Endodermal cell (in vitro differentiated cells): ENCODE measurements around the gene ZCCHC24. TPM values are rescaled to one million over a fixed set of nuclear protein-coding genes. Genes with fewer than 3 reads are reported as not detected.

Source experiments
- DNase-seq: peaks from one replicate; pipeline ENCODE4 v3.0.0-alpha.2; 2017
- H3K27ac ChIP-seq: 2 replicates; pipeline ENCODE4 v1.5.1; 2013; ENCODE audit warnings: mild to moderate bottlenecking, low read depth, low read length, moderate library complexity
- H3K27me3 ChIP-seq: 2 replicates; pipeline ENCODE4 v1.6.1; 2013; ENCODE audit warnings: mild to moderate bottlenecking, low read length, moderate library complexity; ENCODE audit not compliant: insufficient read depth, control insufficient read depth, poor library complexity, severe bottlenecking
- H3K36me3 ChIP-seq: 2 replicates; pipeline ENCODE4 v1.7.0; 2013; ENCODE audit warnings: mild to moderate bottlenecking, low read length, moderate library complexity; ENCODE audit not compliant: control insufficient read depth, insufficient read depth
- H3K4me1 ChIP-seq: one replicate; pipeline ENCODE4 v1.7.0; 2013; ENCODE audit warnings: low read length; ENCODE audit not compliant: control insufficient read depth, insufficient read depth
- H3K4me3 ChIP-seq: 2 replicates; pipeline ENCODE4 v1.5.1; 2013; ENCODE audit warnings: mild to moderate bottlenecking, low read length, moderate library complexity
- H3K9ac ChIP-seq: 2 replicates; pipeline ENCODE4 v1.6.1; 2013; ENCODE audit warnings: mild to moderate bottlenecking, low read length, moderate library complexity; ENCODE audit not compliant: poor library complexity, severe bottlenecking; ENCODE audit errors: extremely low read depth
- H3K9me3 ChIP-seq: 2 replicates; pipeline ENCODE4 v1.6.1; 2013; ENCODE audit warnings: mild to moderate bottlenecking, low read length, moderate library complexity; ENCODE audit not compliant: control insufficient read depth
- H3K27ac Mint-ChIP-seq: 2 replicates; pipeline ENCODE4 v1.8.0; 2020; ENCODE audit warnings: mixed read lengths
- H3K27me3 Mint-ChIP-seq: 2 replicates; pipeline ENCODE4 v1.8.0; 2021; ENCODE audit warnings: mild to moderate bottlenecking, mixed read lengths; ENCODE audit not compliant: insufficient read depth
- H3K36me3 Mint-ChIP-seq: 2 replicates; pipeline ENCODE4 v1.8.0; 2020; ENCODE audit warnings: low read depth, mixed read lengths
- H3K4me1 Mint-ChIP-seq: 2 replicates; pipeline ENCODE4 v1.8.0; 2020; ENCODE audit warnings: mixed read lengths
- H3K4me3 Mint-ChIP-seq: 2 replicates; pipeline ENCODE4 v1.8.0; 2020; ENCODE audit warnings: mild to moderate bottlenecking, moderate library complexity, mixed read lengths
- H3K9me3 Mint-ChIP-seq: 2 replicates; pipeline ENCODE4 v1.8.0; 2020; ENCODE audit warnings: mild to moderate bottlenecking, mixed read lengths
- CTCF ChIP-seq: fragments of 200-600 bp; sonication (generic); conservative IDR thresholded peaks from 2 replicates; pipeline ENCODE4 v1.5.0; 2021; ENCODE audit warnings: antibody characterized with exemption, mild to moderate bottlenecking
- WGBS, 2 experiments: methylation state at CpG; one replicate each; pipeline versions ENCODE4 v1.1.5 to v1.1.7; 2013; ENCODE audit warnings: missing lambda C conversion rate in 2 of 2, mixed read lengths in 1 of 2; ENCODE audit not compliant: insufficient coverage in 1 of 2, insufficient read length in 1 of 2; 5-methylcytosine and 5-hydroxymethylcytosine counted together
- total RNA-seq, 2 donors: library from RNA; stranded (reverse); fragmentation: NEBNext Ultra II Directional in 1 of 2; extraction: Animal tissue kit (Norgen Biotek cat#: 25700) in 1 of 2; gene quantifications; 2 replicates in 1 of 2; 3 replicates in 1 of 2; pipeline ENCODE4 v1.2.1, GENCODE V29; 2021

The ZCCHC24 gene
- total RNA-seq, 2 donors from 2014 or later = 7.6 to 10.7 TPM

GRCh38 chr10:79463578-79464496 is 18.4 kb upstream of the ZCCHC24 start:
- H3K36me3 ChIP-seq = no peaks in the 10 kb centered on the region
- H3K4me1 ChIP-seq = peaks cover 3% of the 10 kb centered on the region
- no peak overlapping the region for H3K9ac ChIP-seq
- TF ChIP-seq CTCF = no peak
- no peaks in the 10 kb centered on the region for H3K9me3 Mint-ChIP-seq
- H3K27me3 Mint-ChIP-seq = peaks cover 13% of the 10 kb centered on the region
- no peaks in the 10 kb centered on the region for H3K9me3 ChIP-seq
- H3K27ac ChIP-seq = no peak overlapping the region
- H3K36me3 Mint-ChIP-seq = no peaks in the 10 kb centered on the region
- no peak overlapping the region for H3K27ac Mint-ChIP-seq
- no peak for DNase-seq
- WGBS, 2 experiments = 88 to 91% methylated on average over 6 to 10 of the region's 10 CpGs
- H3K4me3 Mint-ChIP-seq = no peak overlapping the region
- peaks cover 48% of the 10 kb centered on the region for H3K27me3 ChIP-seq
- H3K4me3 ChIP-seq = no peak overlapping the region
- H3K4me1 Mint-ChIP-seq = no peaks in the 10 kb centered on the region

- no peak for TF ChIP-seq CTCF
- Mint-ChIP-seq H3K4me1 (no peaks in the 10 kb centered on the region), H3K36me3 (no peaks in the 10 kb centered on the region), H3K27me3 (peaks cover 24% of the 10 kb centered on the region), H3K9me3 (no peaks in the 10 kb centered on the region), H3K27ac (no peak overlapping the region), H3K4me3 (no peak overlapping the region)
- Histone ChIP-seq H3K9me3 (no peaks in the 10 kb centered on the region), H3K27me3 (peaks cover 57% of the 10 kb centered on the region), H3K27ac (no peak overlapping the region), H3K9ac (no peak overlapping the region), H3K4me1 (peaks cover 3% of the 10 kb centered on the region), H3K4me3 (no peak overlapping the region), H3K36me3 (no peaks in the 10 kb centered on the region)
- no peak for DNase-seq
- WGBS, 2 experiments = 91 to 92% methylated on average over 4 of the region's 4 CpGs
Observed at GRCh38 chr10:79460687-79461086, 15.3 kb upstream of the ZCCHC24 start.

- Histone ChIP-seq H3K4me3 (no peak overlapping the region), H3K27ac (no peak overlapping the region), H3K9me3 (no peaks in the 10 kb centered on the region), H3K36me3 (no peaks in the 10 kb centered on the region), H3K9ac (no peak overlapping the region), H3K27me3 (peaks cover 52% of the 10 kb centered on the region), H3K4me1 (peaks cover 7% of the 10 kb centered on the region)
- no peak overlapping the region for H3K4me3 Mint-ChIP-seq
- no peaks in the 10 kb centered on the region for H3K9me3 Mint-ChIP-seq
- DNase-seq = no peak
- TF ChIP-seq CTCF = no peak
- peaks cover 4% of the 10 kb centered on the region for H3K4me1 Mint-ChIP-seq
- H3K27me3 Mint-ChIP-seq = peaks cover 21% of the 10 kb centered on the region
- no peaks in the 10 kb centered on the region for H3K36me3 Mint-ChIP-seq
- H3K27ac Mint-ChIP-seq = no peak overlapping the region
- WGBS, 2 experiments = 92 to 100% methylated on average over 1 of the region's 1 CpG
Observed at GRCh38 chr10:79459243-79459642, 13.8 kb upstream of the ZCCHC24 start.
